Neural cell (in vitro differentiated cells): Measurements from ENCODE around the gene GNG12. TPM values are rescaled to one million over a fixed set of nuclear protein-coding genes. Genes with fewer than 3 reads are reported as not detected.

ENCODE experiments used
- H2AFZ ChIP-seq: fragments of 200-600, 300-800 bp; sonication (generic), shearing (Covaris generic); 2 replicates; pipeline ENCODE4 v1.6.0; 2014; ENCODE audit warnings: low read depth, mild to moderate bottlenecking, antibody characterized with exemption, low read length, moderate library complexity
- H3F3A ChIP-seq: fragments of 200-600 bp; shearing (Covaris generic); 2 replicates; pipeline ENCODE4 v1.6.1; 2016; ENCODE audit warnings: mild to moderate bottlenecking, moderate library complexity, mixed read lengths, antibody characterized with exemption, low read length; ENCODE audit not compliant: insufficient read depth, poor library complexity, severe bottlenecking
- H3K27ac ChIP-seq: fragments of 200-600, 300-800 bp; sonication (generic), shearing (Covaris generic); 2 replicates; pipeline ENCODE4 v1.5.1; 2014; ENCODE audit warnings: mild to moderate bottlenecking, low read length, moderate library complexity
- H3K27me3 ChIP-seq: fragments of 300-800, 200-600 bp; sonication (generic), shearing (Covaris generic); 2 replicates; pipeline ENCODE4 v1.6.0; 2014; ENCODE audit warnings: mild to moderate bottlenecking, low read depth, low read length, moderate library complexity; ENCODE audit not compliant: insufficient read depth
- H3K36me3 ChIP-seq: fragments of 300-800, 200-600 bp; sonication (generic), shearing (Covaris generic); 2 replicates; pipeline ENCODE4 v1.5.1; 2014; ENCODE audit warnings: mild to moderate bottlenecking, antibody characterized with exemption, low read length, moderate library complexity; ENCODE audit not compliant: insufficient read depth
- H3K4me2 ChIP-seq: fragments of 300-800, 200-600 bp; sonication (generic), shearing (Covaris generic); 2 replicates; pipeline ENCODE4 v1.6.0; 2014; ENCODE audit warnings: mild to moderate bottlenecking, low read length
- H3K4me3 ChIP-seq: fragments of 300-800, 200-600 bp; sonication (generic), shearing (Covaris generic); 2 replicates; pipeline ENCODE4 v1.5.1; 2014; ENCODE audit warnings: mild to moderate bottlenecking, low read length, moderate library complexity
- H3K79me2 ChIP-seq: fragments of 200-600 bp; shearing (Covaris generic); replicated peaks from 2 replicates; pipeline ENCODE4 v1.6.0; 2014; ENCODE audit warnings: mild to moderate bottlenecking, low read length, moderate library complexity; ENCODE audit not compliant: insufficient read depth
- H3K9ac ChIP-seq: fragments of 300-800, 200-600 bp; sonication (generic), shearing (Covaris generic); 2 replicates; pipeline ENCODE4 v1.6.1; 2016; ENCODE audit warnings: mild to moderate bottlenecking, low read length, mixed read lengths
- H3K9me2 ChIP-seq: fragments of 200-600 bp; shearing (Covaris generic); 2 replicates; pipeline ENCODE4 v1.6.1; 2016; ENCODE audit warnings: mild to moderate bottlenecking, low read length, mixed read lengths; ENCODE audit not compliant: insufficient read depth
- H3K9me3 ChIP-seq: fragments of 200-600, 300-800 bp; sonication (generic), shearing (Covaris generic); 2 replicates; pipeline ENCODE4 v1.6.1; 2016; ENCODE audit warnings: mild to moderate bottlenecking, mixed run types, low read length, moderate library complexity, mixed read lengths
- H4K20me1 ChIP-seq: fragments of 200-600 bp; shearing (Covaris generic); 2 replicates; pipeline ENCODE4 v1.6.1; 2016; ENCODE audit warnings: mild to moderate bottlenecking, mixed run types; ENCODE audit not compliant: insufficient read depth
- CTCF ChIP-seq: fragments of 450-650 bp; IDR thresholded peaks from 2 replicates; pipeline ENCODE4 v1.5.1; 2014; ENCODE audit warnings: antibody characterized with exemption, mild to moderate bottlenecking, moderate library complexity; ENCODE audit not compliant: poor library complexity, severe bottlenecking
- EP300 ChIP-seq: fragments of 450-650 bp; conservative IDR thresholded peaks from 2 replicates; pipeline ENCODE4 v1.6.1; 2014; ENCODE audit warnings: antibody characterized with exemption, mild to moderate bottlenecking, moderate library complexity; ENCODE audit not compliant: poor library complexity, severe bottlenecking
- EZH2 ChIP-seq: fragments of 200-600, 300-800 bp; shearing (Covaris generic), sonication (generic); IDR thresholded peaks from 2 replicates; pipeline ENCODE4 v1.6.1; 2014; ENCODE audit warnings: antibody characterized with exemption, low read length, borderline replicate concordance, mild to moderate bottlenecking; ENCODE audit not compliant: insufficient read depth, poor library complexity, severe bottlenecking
- MXI1 ChIP-seq: fragments of 450-650 bp; conservative IDR thresholded peaks from 2 replicates; pipeline ENCODE4 v1.6.1; 2014; ENCODE audit warnings: antibody characterized with exemption, mild to moderate bottlenecking; ENCODE audit not compliant: poor library complexity, severe bottlenecking
- POLR2AphosphoS5 ChIP-seq: IDR thresholded peaks from 2 replicates; pipeline ENCODE4 v1.6.1; 2012
- RAD21 ChIP-seq: fragments of 450-650 bp; conservative IDR thresholded peaks from 2 replicates; pipeline ENCODE4 v1.6.1; 2014; ENCODE audit warnings: antibody characterized with exemption, mild to moderate bottlenecking, moderate library complexity
- REST ChIP-seq: IDR thresholded peaks from 2 replicates; pipeline ENCODE4 v1.6.1; 2012; ENCODE audit warnings: borderline replicate concordance
- SMC3 ChIP-seq: fragments of 450-650 bp; conservative IDR thresholded peaks from 2 replicates; pipeline ENCODE4 v1.6.1; 2014; ENCODE audit warnings: antibody characterized with exemption, mild to moderate bottlenecking, moderate library complexity; ENCODE audit not compliant: poor library complexity
- TAF1 ChIP-seq: IDR thresholded peaks from 2 replicates; pipeline ENCODE4 v1.6.1; 2012; ENCODE audit warnings: low read depth
- polyA plus RNA-seq: library from polyadenylated mRNA; depleted of rRNA; stranded (reverse); fragments of >200 nt; gene quantifications from 2 replicates; pipeline ENCODE4 v1.2.3, GENCODE V29; 2014

GNG12 gene
- polyA plus RNA-seq, 1 donor from 2014 or later = 0.35 TPM

- no peaks in the 10 kb centered on the region for H3K9me2 ChIP-seq
- H3K4me2 ChIP-seq = no peak overlapping the region
- H3F3A ChIP-seq = no peaks in the 10 kb centered on the region
- no peaks in the 10 kb centered on the region for H3K79me2 ChIP-seq
- H3K4me3 ChIP-seq = no peak overlapping the region
- no peaks in the 10 kb centered on the region for H3K27me3 ChIP-seq
- H3K27ac ChIP-seq = no peak overlapping the region
- H3K9ac ChIP-seq = no peak overlapping the region
- no peaks in the 10 kb centered on the region for H3K9me3 ChIP-seq
- no peaks in the 10 kb centered on the region for H3K36me3 ChIP-seq
- no peak overlapping the region for H2AFZ ChIP-seq
- TF ChIP-seq SMC3 = peak; percentile 89
- no peak for TF ChIP-seq POLR2AphosphoS5
- peak; percentile 80 for TF ChIP-seq RAD21
- peak; percentile 78 for TF ChIP-seq CTCF
- no peaks in the 10 kb centered on the region for H4K20me1 ChIP-seq
Observed at GRCh38 chr1:67850151-67850551, 16.9 kb upstream of the GNG12 start.

- Histone ChIP-seq H2AFZ (no peak overlapping the region), H3K27ac (no peak overlapping the region), H3K9ac (no peak overlapping the region), H3K4me3 (no peak overlapping the region), H3K27me3 (no peaks in the 10 kb centered on the region), H3K4me2 (no peak overlapping the region), H3F3A (no peaks in the 10 kb centered on the region), H4K20me1 (no peaks in the 10 kb centered on the region), H3K36me3 (no peaks in the 10 kb centered on the region), H3K9me2 (no peaks in the 10 kb centered on the region), H3K79me2 (no peaks in the 10 kb centered on the region), H3K9me3 (no peaks in the 10 kb centered on the region)
- TF ChIP-seq RAD21 = no peak
- TF ChIP-seq SMC3 = no peak
- TF ChIP-seq REST = no peak
- no peak for TF ChIP-seq POLR2AphosphoS5
- no peak for TF ChIP-seq EZH2
- TF ChIP-seq MXI1 = no peak
- TF ChIP-seq TAF1 = no peak
- no peak for TF ChIP-seq EP300
- no peak for TF ChIP-seq CTCF
Observed at GRCh38 chr1:67847466-67847865, 14.2 kb upstream of the GNG12 start.
